ENCODE measurements around the gene ADAMTS10.
A peak's percentile ranks its signal among the peaks of the same experiment; 100 is the strongest.
"Not testable (repeated sequence)": the region's sequence is repeated elsewhere in the genome, so short reads cannot be mapped to it uniquely, and the experiment has no call there.

The ADAMTS10 gene

GRCh38 chr19:8610041-8610935 lies at the start of gene ADAMTS10:
ADAMTS10 (minus strand) TSS chr19:8610715; CDS start chr19:8605710, 5,005 bp downstream.
- peak; percentile 68 for DNase-seq

- DNase-seq: no peak
Measured at GRCh38 chr19:8659905-8660304, 49.4 kb upstream of the ADAMTS10 start.

DNA sequence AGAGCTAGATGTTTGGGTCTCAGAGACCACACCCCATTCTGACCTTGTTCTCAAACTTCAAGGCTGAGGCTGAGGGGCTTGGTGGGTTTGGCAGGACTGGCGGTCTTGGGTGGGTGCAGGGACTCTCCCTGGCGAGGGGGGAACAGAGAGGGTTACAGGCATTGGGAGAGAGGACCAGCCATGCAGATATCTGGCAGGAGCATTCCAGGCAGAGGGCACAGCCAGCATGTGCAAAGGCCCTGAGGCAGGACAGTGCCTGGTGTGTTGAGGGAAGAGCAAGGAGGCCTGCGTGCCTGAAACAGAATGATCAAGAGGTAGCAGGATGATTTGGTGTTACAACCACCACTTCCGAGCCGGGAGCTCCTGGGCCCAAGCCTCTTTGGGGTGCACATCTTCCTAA lies 47.4 kb upstream of the ADAMTS10 start:
- no peak for DNase-seq

DNA sequence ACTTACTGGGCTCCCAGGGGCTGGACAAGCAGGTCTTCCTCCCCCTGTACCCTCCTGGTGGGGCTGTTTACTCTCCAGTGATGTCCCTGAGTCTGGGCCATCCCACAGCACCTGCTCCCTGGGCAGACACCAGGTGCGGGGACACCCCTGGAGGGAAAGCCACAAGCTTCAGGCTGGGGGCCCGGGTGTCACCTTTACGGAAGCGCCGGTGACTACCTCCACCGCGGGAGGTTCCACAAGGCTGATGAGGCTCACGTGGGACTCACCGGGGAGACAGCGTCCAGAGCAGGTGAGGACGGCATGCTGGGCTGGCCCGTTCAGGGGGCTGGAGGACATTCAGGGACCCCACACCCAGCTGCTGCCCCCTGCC lies 44.8 kb upstream of the ADAMTS10 start:
- DNase-seq: peak; percentile 70

DNA sequence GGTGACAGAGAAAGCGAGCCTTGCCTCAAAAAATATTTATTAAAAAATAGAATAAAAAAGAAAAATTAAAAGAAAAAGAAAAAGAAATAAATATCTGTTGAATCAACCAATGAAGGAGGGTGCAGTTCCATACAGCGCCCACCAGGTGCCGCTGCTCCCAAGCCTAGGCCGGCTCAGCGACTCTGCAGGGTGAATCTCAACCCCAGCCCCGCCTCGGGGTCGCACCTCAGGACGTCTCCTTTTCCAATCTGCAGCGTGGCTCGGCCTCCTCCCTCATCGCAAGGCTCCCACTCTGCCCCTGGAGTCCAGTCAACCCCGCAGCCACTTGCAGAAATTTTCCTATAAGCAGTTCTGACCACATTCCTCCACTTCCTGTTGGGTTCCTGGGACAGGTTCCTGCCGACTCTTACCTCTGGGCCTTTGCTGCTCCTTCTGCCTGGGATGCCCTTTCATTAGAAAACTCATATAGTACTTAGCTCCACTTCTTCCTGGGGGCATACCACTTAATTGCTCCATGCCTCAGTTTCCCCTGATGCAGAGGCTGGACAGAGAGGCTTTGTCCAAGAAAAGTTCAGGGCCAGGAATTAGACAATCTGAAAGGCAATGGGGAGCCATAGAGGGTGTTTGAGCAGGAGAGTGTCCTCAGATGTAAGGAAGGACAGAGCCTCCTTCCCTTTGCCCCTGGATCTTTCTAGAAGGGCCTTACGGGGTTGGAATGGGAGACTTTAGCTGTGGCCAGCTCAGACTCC lies 44.2 kb upstream of the ADAMTS10 start:
- DNase-seq: peak; percentile 90

DNA sequence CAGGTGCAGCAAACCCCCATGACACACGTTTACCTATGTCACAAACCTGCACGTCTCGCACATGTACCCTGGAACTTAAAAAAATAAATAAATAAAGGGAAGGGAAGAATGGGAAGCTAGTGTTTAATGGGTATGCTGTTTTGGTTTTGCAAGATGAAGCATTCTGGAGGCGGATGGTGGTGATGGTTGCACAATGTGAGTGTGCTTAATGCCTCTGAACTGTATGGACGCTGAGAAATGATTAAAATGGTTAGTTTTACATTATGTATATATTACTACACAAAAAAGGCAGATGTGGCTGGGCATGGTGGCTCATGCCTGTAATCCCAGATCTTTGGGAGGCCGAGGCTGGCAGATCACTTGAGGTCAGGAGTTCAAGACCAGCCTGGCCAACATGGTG lies 37.7 kb upstream of the ADAMTS10 start:
- DNase-seq: no peak

- DNase-seq: no peak
Measured at GRCh38 chr19:8643860-8644653, 33.5 kb upstream of the ADAMTS10 start.

DNA sequence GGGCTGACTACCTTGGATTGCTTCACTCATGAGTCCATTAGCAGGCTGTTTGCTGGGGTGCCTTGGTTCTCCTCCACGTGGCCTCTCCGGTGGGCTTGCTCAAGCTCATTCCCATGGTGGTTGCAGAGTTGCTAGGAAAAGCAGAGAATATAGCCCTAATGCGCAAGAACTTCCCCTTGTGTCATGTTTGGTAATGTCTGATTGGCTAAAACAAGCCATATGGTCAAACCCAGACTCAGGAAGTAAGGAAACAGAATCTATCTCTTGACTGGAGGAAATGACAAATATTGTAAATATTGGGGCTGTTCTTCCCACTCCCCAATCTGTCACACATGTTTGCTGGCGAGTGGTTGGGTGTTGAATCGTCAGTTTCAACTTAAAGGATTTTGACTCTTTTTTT lies 32.0 kb upstream of the ADAMTS10 start:
- no peak for DNase-seq

- no peak for DNase-seq
Measured at GRCh38 chr19:8641908-8642547, 31.5 kb upstream of the ADAMTS10 start.

DNA sequence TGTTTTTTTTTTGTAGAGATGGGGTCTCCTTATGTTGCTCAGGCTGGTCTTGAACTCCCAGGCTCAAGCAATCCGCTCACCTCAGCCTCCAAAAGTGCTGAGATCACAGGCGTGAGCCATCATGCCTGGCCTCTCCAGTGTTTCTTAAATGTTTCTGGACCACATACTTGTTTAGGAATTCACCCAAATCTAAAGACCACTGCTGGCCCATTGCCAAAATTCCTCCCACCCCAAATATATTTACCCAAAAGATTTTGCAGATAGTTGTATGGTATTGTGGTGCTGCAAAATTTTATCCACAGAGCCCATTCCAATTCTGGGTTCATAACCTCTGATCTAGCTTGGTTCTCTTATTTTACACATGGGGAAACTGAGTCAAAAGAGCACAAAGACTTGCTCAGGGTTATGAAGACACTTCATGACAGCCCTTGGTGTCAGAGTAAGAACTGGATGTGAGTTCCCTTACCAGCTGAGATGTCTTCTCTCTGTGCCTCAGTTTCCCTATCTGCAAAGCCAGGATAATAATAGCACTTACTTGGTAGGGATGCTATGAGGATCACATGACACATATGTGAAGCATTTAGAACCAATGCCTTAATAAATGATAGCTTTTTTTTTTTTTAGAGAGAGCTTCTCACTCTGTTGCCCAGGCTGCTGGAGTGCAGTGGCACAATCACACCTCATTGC lies 30.8 kb upstream of the ADAMTS10 start:
- DNase-seq: no peak

GRCh38 chr19:8640402-8641004 lies 30.0 kb upstream of the ADAMTS10 start:
- no peak for DNase-seq

- no peak for DNase-seq
Measured at GRCh38 chr19:8639821-8640401, 29.4 kb upstream of the ADAMTS10 start.

DNA sequence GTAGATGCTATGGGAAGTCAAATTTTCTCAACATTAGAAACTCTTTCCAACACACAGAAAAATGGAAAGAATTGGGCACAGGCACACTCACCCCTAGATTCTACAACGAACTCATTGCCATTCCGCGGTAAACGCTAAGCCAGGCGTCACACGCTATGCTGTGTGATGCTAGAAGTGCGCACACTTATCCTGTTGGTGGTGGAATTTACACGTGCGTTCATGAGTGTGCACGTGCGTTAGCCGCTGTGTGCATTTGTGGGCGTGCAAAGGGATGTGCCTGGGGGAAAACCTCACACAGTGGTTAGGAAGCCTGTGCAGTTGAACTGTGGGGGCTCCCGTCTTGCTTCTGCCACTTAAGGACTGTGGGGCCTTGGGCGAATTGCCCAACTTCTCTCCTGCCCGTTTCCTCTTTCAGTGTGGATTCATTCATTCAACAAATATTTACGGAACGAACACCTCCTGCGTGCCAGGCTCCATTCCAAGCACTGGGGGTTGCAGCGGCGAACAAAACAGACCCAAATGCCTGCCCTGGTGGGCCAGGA lies 27.6 kb upstream of the ADAMTS10 start:
- DNase-seq: no peak

- not testable (repeated sequence) for DNase-seq
Measured at GRCh38 chr19:8637070-8637469, 26.6 kb upstream of the ADAMTS10 start.

GRCh38 chr19:8635422-8635821 lies 24.9 kb upstream of the ADAMTS10 start:
- no peak for DNase-seq

- no peak for DNase-seq
Measured at GRCh38 chr19:8631425-8631819, 20.9 kb upstream of the ADAMTS10 start.

DNA sequence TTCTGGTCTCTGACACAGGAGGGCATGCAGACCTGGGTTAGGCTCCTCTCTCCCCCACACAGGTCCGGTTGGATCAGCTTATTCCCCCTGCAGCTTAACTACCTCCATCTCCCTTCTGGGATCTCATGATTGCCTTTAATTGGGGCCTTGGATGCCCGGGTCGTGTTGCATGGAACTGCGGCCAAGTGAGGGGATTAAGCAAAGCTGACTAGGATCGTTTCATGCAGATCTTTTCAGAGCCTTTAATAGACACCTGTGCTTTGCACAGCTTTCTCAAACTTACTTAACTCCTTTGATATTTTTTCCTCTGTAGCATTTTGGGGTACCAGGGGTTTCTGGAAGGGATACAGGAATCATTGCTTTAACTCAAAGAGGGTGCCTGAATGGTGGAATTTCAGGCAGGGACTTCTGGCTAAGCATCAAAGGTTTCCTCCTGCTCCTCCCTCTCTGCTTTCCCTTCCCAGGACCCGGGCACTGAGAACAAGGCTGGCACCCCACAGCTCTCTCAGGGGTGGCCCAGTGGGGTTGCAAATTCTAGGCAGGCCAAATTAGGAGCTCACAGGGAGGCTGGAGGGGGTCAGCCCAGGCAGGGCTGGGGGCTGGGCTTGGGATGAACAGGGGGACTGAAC lies 20.4 kb upstream of the ADAMTS10 start:
- DNase-seq: no peak

DNA sequence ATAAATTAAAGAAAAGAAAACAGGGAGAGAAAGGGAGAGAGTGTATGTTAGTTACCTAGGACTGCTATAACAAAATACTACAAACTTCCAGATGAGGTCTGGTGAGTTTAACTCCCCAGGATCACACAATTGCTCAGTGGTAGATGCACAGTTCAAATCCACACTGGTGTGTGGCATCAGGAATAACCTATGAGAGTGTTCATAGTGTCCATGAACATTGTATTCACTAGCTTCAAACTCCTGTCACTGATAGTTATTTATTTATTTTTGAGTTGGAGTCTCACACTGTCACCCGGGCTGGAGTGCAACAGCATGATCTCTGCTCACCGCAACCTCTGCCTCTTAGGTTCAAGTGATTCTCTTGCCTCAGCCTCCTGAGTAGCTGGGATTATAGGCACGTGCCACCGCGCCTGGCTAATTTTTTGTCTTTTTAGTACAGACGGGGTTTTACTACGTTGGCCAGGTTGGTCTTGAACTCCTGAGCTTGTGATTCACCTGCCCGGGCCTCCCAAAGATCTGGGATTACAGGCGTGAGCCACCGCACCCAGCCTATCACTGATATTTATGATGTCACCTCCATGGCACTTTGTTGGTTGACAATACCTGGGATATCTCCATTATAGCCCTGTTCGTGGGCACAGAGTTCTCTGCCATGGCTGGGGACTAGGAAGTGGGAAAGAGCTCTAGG lies 19.6 kb upstream of the ADAMTS10 start, which contains the start of gene NFILZ:
NFILZ (plus strand) TSS at position 638 of the 688 bp plus-strand sequence. CDS start 46,133 bp downstream, outside the sequence.
- no peak for DNase-seq

- DNase-seq: no peak
Measured at GRCh38 chr19:8629184-8629583, 18.7 kb upstream of the ADAMTS10 start.

DNA sequence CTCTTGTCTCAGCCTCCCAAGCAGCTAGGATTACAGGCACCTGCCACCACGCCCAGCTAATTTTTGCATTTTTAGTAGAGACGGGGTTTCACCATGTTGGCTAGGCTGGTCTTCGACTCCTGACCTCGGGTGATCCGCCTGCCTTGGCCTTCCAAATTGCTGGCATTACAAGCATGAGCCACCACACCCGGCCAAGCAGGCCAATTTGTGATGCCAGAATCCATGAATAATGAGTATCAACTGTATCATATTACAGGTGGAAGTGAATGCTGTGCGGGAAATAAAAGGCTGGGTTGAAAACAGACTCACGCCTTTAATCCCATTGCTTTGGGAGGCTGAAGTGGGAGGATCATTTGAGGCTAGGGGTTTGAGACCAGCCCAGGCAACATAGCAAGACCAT lies 16.3 kb upstream of the ADAMTS10 start:
- no peak for DNase-seq
